HUES6 (cell line): ENCODE data around the gene TCEAL6.
"Not testable (repeated sequence)": the region's sequence is repeated elsewhere in the genome, so short reads cannot be mapped to it uniquely, and the experiment has no call there.

ENCODE experiments used
- H3K27ac ChIP-seq: 2 replicates; pipeline ENCODE4 v1.7.0; 2013; ENCODE audit warnings: low read depth, mild to moderate bottlenecking, low read length, inconsistent platforms
- H3K27me3 ChIP-seq: 2 replicates; pipeline ENCODE4 v1.6.1; 2013; ENCODE audit warnings: low read length; ENCODE audit not compliant: control insufficient read depth, insufficient read depth
- H3K36me3 ChIP-seq: 2 replicates; pipeline ENCODE4 v1.6.1; 2013; ENCODE audit warnings: low read length; ENCODE audit not compliant: control insufficient read depth, insufficient read depth
- H3K4me1 ChIP-seq: 2 replicates; pipeline ENCODE4 v1.6.1; 2013; ENCODE audit warnings: low read length; ENCODE audit not compliant: control insufficient read depth, insufficient read depth
- H3K4me3 ChIP-seq: 2 replicates; pipeline ENCODE4 v1.5.1; 2013; ENCODE audit warnings: low read depth, low read length
- H3K9ac ChIP-seq: one replicate; pipeline ENCODE4 v1.6.1; 2013; ENCODE audit warnings: mild to moderate bottlenecking, low read length
- H3K9me3 ChIP-seq: 2 replicates; pipeline ENCODE4 v1.6.1; 2013; ENCODE audit warnings: low read depth, low read length; ENCODE audit not compliant: control insufficient read depth, insufficient read depth

The TCEAL6 gene

DNA sequence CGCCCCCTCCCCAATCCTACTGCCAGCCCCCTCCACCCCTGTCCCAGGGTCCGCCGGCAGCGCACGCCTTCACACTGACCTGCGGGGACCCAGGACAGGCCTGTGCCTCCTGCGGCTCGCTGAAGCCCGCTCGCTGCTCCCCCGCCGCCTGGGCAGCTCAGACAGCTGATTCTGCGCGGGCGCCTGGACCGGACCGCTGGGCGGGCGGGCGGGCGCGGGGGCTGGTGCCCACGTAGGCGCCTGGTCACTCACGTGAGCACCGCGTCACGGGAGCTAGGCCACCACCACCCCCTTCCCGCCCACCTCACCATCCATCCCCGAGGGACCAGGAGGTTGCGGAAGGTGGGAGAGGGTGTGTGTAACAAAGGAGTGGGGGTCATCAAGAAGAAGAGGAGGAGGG is at the start of gene TCEAL6:
Gene TCEAL6, minus strand, starts transcription at position 208 of the 400 bp plus-strand sequence.
- not testable (repeated sequence) for H3K36me3 ChIP-seq, H3K4me3 ChIP-seq, H3K27ac ChIP-seq, H3K9me3 ChIP-seq, H3K4me1 ChIP-seq, H3K9ac ChIP-seq
- H3K27me3 ChIP-seq: peaks cover 41% of the 10 kb centered on the region

DNA sequence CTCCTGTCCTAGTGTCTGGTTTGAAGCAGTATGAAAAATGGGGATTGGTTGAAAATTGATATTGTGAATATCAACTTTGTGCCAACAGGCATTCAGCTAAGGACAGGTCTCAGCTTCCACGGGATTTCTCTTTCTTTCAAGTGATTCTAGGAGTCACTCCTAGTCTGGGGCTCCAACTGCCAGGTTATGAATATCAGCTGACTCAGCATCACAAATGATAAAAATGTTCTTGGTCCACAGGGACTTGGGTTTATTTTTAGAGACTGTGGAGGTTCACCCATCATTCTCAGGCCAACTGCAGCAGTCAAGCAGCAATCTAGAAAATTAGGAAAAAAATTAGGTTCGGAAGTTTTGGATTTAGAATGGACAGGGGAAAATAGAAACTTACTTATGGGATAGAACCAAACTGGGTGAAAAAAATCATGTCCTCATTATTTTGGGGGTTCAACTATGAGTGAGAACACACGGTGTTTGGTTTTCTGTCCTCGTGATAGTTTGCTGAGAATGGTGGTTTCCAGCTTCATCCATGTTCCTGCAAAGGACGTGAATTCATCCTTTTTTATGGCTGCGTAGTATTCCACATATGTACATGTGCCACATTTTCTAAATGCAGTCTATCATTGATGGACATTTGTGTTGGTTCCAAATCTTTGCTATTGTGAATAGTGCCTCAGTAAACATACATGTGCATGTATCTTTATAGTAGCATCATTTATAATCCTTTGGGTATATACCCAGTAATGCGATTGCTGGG is 43.9 kb upstream of the TCEAL6 start:
- H3K4me1 ChIP-seq: no peaks in the 10 kb centered on the region
- no peak overlapping the region for H3K4me3 ChIP-seq
- no peak overlapping the region for H3K27ac ChIP-seq
- H3K9me3 ChIP-seq: peaks cover 15% of the 10 kb centered on the region; the same call in 1 of the 2 replicates
- H3K27me3 ChIP-seq: peaks cover 4% of the 10 kb centered on the region; the same call in 1 of the 2 replicates
- no peak overlapping the region for H3K9ac ChIP-seq
- H3K36me3 ChIP-seq: no peaks in the 10 kb centered on the region

DNA sequence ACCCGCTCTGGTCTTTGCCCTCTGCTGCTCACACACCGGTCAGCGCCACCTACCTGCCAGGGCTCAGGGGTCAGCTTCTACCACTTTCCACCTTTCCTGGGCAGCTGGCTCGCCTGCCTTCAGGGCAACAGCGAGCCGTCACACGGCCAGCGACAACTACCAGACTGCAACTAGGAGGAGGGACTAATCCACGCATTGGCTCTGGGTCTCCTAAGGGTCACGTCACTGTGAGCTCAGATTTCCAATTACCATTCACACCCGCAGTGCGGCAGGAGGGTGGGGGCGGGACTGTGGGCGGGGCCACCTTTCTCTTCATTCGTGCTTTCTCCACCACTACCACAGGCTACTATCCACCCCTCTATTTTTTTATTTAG is 13.5 kb upstream of the TCEAL6 start, which contains the start of gene BEX5:
Gene BEX5, minus strand, starts transcription at position 172 of the 374 bp plus-strand sequence. CDS start 1,712 bp downstream, outside the sequence.
- no peaks in the 10 kb centered on the region for H3K36me3 ChIP-seq
- H3K27ac ChIP-seq: no peak within 1 kb of the TSS
- H3K4me1 ChIP-seq: no peaks in the 10 kb centered on the region; the same call in 1 of the 2 replicates
- peak within 1 kb of the TSS; percentile 65 for H3K9ac ChIP-seq
- H3K4me3 ChIP-seq: peak within 1 kb of the TSS; percentile 85
- peaks cover 6% of the 10 kb centered on the region; the same call in 1 of the 2 replicates for H3K9me3 ChIP-seq
- H3K27me3 ChIP-seq: peaks cover 11% of the 10 kb centered on the region

DNA sequence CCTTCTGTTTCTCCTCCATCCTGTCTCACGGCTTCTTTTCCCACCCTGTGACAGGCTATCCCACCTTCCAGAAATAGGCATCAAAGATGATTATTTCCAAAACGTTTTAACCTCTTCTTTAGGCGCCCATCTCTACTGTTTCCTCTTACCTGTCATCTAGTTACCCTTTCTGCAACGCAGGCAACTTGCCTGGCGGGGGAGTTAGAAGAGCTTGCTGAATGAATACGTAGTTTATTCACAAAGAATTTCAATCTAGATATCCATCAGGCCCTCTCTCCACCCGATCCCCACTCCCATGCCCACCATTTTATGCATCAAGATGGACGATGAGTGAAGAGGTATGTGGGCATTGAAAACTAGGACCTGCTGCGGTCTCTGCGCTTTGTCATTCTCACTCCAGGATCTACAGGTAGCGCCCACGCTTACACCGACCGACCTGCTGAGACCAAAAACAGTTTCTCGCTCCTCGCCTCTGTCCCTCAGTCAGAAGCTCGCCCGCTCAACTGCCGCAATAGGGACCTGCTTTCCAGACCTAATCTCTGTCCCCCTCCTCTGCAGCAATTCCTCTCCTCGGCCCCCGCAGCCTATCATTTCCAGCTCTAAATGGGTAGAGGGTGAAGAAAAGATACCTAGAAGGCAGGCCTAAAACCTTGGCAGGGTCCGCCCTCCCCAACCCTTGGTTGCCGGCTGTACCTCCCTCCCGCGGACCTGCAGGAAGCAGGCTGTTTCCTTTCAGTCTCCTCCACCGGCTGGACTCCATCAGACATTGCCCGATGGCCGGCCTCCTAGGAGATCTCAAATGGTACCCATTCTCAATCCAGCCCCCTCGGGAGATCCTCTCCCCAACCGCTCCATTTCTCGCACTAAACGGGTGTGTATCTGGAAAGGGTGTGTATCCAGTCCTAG is 12.9 kb upstream of the TCEAL6 start:
- Histone ChIP-seq H3K9ac (peak overlapping the region; percentile 65), H3K27ac (no peak overlapping the region), H3K27me3 (peaks cover 11% of the 10 kb centered on the region), H3K4me3 (peak overlapping the region; percentile 85), H3K36me3 (no peaks in the 10 kb centered on the region), H3K9me3 (peaks cover 5% of the 10 kb centered on the region; the same call in 1 of the 2 replicates), H3K4me1 (no peaks in the 10 kb centered on the region; the same call in 1 of the 2 replicates)

DNA sequence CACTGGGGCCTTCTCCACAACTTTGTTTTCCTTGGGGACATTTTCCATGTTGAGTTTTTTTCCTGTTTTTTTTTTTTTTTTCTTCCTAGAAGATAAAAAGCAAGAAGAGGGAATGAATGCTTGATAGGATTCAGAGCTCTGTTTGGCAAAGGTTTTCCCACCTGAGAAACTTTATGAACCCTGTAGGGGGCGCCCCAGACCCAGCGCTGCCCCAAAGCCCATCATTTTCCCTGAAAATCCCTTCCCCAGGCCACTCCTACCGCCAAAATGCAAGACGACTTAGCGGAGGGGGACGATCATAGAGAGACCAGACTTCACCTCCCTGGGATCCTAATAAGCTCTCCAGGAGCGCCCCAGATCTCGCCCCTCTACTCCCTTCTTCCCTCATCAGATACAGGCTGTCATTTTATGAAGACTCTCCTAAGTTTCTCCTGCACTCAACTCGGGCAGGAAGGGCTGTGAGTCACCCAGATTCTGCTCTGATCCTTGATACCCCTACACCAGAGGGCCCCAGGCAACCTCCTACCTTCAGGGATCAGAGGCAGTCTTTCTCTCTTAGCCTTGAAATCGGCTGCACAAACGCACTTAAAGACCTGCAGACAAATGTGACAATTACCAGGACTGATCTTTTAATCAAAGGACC is 12.1 kb upstream of the TCEAL6 start:
- Histone ChIP-seq H3K9ac (no peak overlapping the region), H3K4me3 (peak overlapping the region; percentile 85), H3K27me3 (peaks cover 11% of the 10 kb centered on the region), H3K9me3 (no peaks in the 10 kb centered on the region; the same call in 1 of the 2 replicates), H3K27ac (no peak overlapping the region), H3K4me1 (no peaks in the 10 kb centered on the region; the same call in 1 of the 2 replicates), H3K36me3 (no peaks in the 10 kb centered on the region)

DNA sequence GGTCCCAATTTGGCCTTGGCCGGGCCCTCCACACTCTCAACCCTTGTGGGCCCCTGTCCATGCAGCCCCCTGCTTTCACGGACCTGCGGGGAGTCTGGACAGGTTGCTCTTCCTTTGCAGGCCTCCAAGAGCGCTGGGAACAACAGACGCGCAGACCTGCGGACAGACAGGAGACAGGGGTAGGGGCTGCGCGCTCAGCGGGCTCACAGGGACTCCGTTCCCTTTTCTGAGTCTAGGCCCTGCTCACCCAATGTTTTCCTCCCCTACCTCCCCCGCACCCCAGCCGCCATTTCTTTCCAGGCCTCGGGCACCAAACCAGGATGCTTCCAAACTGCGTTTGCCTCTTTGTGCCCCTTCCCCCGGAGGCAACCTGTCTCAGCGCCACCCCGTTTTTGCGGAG is 650 bp downstream of the TCEAL6 start:
- not testable (repeated sequence) for H3K9me3 ChIP-seq, H3K4me1 ChIP-seq, H3K9ac ChIP-seq, H3K27ac ChIP-seq, H3K4me3 ChIP-seq, H3K36me3 ChIP-seq
- peaks cover 44% of the 10 kb centered on the region for H3K27me3 ChIP-seq

DNA sequence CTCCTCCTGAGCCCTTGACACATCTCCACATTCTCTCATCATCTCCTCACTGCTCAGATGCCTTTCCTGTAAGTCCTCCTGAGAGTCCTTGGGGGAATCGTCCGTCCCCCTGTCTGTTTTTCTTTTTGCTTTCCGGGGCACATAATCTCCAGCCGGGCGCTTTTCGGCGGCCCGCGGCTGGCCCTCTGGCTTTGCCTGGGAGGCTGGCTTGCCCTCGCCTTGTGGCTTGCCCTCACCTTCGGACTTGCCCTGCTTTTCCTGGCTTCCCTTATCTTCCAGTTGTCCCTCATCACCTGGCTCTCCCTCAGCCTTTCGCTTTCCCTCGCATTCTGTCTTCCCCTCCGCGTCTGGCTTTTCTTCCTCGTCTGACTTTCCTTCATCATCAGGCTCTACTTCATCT is 1.4 kb downstream of the TCEAL6 start:
- not testable (repeated sequence) for H3K4me1 ChIP-seq, H3K9ac ChIP-seq, H3K4me3 ChIP-seq, H3K9me3 ChIP-seq, H3K27ac ChIP-seq, H3K36me3 ChIP-seq
- H3K27me3 ChIP-seq: peaks cover 47% of the 10 kb centered on the region

DNA sequence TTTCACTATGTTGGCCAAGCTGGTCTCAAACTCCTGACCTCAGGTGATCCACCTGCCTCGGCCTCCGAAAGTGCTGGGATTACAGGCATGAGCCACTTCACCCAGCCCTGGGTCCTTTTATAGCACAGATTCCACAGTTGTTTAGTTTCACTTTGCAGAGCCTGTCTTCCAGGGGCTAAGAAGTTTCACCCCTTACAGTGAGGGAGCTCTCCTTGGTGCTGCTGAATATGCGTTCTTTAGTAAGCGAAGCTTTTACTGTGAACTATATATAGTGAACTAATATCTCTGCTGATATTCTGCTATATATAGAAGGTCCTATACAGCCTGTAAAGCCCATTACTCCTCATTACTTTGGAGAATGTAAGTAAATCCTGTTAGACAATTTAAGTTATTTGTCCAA is 4.2 kb downstream of the TCEAL6 start:
- Histone ChIP-seq H3K36me3 (no peaks in the 10 kb centered on the region), H3K27ac (no peak overlapping the region), H3K4me1 (no peaks in the 10 kb centered on the region), H3K9me3 (no peaks in the 10 kb centered on the region; the same call in 1 of the 2 replicates), H3K4me3 (no peak overlapping the region), H3K27me3 (peaks cover 54% of the 10 kb centered on the region), H3K9ac (no peak overlapping the region)

DNA sequence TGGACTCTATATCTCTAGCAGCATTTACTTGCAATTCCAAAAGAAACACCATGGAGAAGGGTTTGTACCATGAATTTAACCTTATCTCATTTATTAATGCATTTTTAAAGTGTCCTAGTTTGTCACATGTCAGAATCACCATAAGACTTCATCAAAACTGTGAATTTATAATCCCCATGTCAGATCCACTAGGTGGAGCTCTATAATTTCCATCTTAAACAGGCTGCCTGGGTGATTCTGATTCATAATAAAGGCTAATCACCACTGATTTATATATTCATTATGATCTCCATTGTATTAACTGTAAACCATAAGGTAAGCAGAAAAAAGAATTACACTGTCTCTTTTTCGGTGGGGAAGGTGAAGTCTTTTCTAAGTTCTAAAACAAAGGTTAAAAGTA is 12.8 kb downstream of the TCEAL6 start:
- H3K9me3 ChIP-seq: no peaks in the 10 kb centered on the region
- no peak overlapping the region for H3K27ac ChIP-seq
- no peaks in the 10 kb centered on the region for H3K36me3 ChIP-seq
- no peak overlapping the region for H3K4me3 ChIP-seq
- H3K9ac ChIP-seq: no peak overlapping the region
- no peaks in the 10 kb centered on the region; the same call in 1 of the 2 replicates for H3K4me1 ChIP-seq
- H3K27me3 ChIP-seq: peaks cover 68% of the 10 kb centered on the region

DNA sequence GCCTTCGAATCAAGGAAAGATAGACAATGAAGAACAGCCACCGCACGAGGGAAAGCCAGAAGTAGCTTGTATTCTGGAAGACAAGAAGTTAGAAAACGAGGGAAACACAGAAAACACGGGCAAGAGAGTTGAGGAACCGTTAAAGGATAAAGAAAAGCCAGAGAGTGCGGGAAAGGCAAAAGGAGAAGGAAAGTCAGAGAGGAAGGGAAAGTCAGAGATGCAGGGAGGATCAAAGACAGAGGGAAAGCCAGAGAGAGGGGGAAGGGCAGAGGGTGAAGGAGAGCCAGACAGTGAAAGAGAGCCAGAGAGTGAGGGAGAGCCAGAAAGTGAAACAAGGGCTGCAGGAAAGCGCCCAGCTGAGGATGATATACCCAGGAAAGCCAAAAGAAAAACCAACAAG is 15.4 kb downstream of the TCEAL6 start:
- Histone ChIP-seq H3K27ac (no peak overlapping the region), H3K9ac (no peak overlapping the region), H3K4me1 (no peaks in the 10 kb centered on the region; the same call in 1 of the 2 replicates), H3K36me3 (no peaks in the 10 kb centered on the region), H3K4me3 (peak overlapping the region; percentile 70; the same call in 1 of the 2 replicates), H3K9me3 (no peaks in the 10 kb centered on the region), H3K27me3 (peaks cover 71% of the 10 kb centered on the region)
